Neuronal stem cell (in vitro differentiated cells): ENCODE data around the gene STOML1.

Source experiments
- DNase-seq: peaks from one replicate; pipeline ENCODE4 v3.0.0-alpha.2; 2013; ENCODE audit warnings: low spot score
- H2AFZ ChIP-seq: one replicate; pipeline ENCODE4 v1.6.1; 2013; ENCODE audit warnings: mild to moderate bottlenecking, low read length, inconsistent platforms
- H2AK5ac ChIP-seq: 2 replicates; pipeline ENCODE4 v1.6.1; 2013; ENCODE audit warnings: low read depth, mild to moderate bottlenecking, inconsistent platforms, low read length, moderate library complexity, mixed read lengths
- H2BK120ac ChIP-seq: 2 replicates; pipeline ENCODE4 v1.6.1; 2013; ENCODE audit warnings: low read depth, mild to moderate bottlenecking, inconsistent platforms, low read length, moderate library complexity, mixed read lengths
- H2BK12ac ChIP-seq: one replicate; pipeline ENCODE4 v1.6.1; 2013; ENCODE audit warnings: low read length, inconsistent platforms
- H2BK15ac ChIP-seq: 2 replicates; pipeline ENCODE4 v1.6.1; 2013; ENCODE audit warnings: mild to moderate bottlenecking, low read length, inconsistent platforms, mixed read lengths
- H2BK5ac ChIP-seq: one replicate; pipeline ENCODE4 v1.6.1; 2013; ENCODE audit warnings: inconsistent platforms, mild to moderate bottlenecking, low read length, moderate library complexity
- H3K14ac ChIP-seq: one replicate; pipeline ENCODE4 v1.6.1; 2013; ENCODE audit warnings: low read length, inconsistent platforms
- H3K18ac ChIP-seq: 2 replicates; pipeline ENCODE4 v1.6.1; 2013; ENCODE audit warnings: low read length, inconsistent platforms
- H3K23ac ChIP-seq: 2 replicates; pipeline ENCODE4 v1.6.1; 2013; ENCODE audit warnings: low read depth, mild to moderate bottlenecking, mixed read lengths, low read length, inconsistent platforms; ENCODE audit not compliant: poor library complexity
- H3K27ac ChIP-seq: replicated peaks from 3 replicates; pipeline ENCODE4 v1.5.1; 2013; ENCODE audit warnings: low read length, inconsistent platforms
- H3K27me3 ChIP-seq, 3 experiments: 2 replicates each; pipeline ENCODE4 v1.6.1; 2013; ENCODE audit warnings: low read length in 3 of 3, mild to moderate bottlenecking in 2 of 3, inconsistent platforms in 1 of 3, low read depth in 1 of 3, mixed read lengths in 1 of 3, moderate library complexity in 1 of 3; ENCODE audit not compliant: control insufficient read depth in 3 of 3, insufficient read depth in 3 of 3
- H3K36me3 ChIP-seq, 2 donors: replicated peaks in 1 of 2; 2 replicates each; pipeline ENCODE4 v1.6.1; 2013; ENCODE audit warnings: low read length in 2 of 2; ENCODE audit not compliant: control insufficient read depth in 2 of 2, insufficient read depth in 2 of 2
- H3K4ac ChIP-seq: 2 replicates; pipeline ENCODE4 v1.6.1; 2013; ENCODE audit warnings: inconsistent platforms, mild to moderate bottlenecking, low read length, moderate library complexity
- H3K4me1 ChIP-seq, 2 donors: 1 replicate in 1 of 2; 2 replicates in 1 of 2; pipeline ENCODE4 v1.6.1; 2013; ENCODE audit warnings: low read length in 2 of 2, low read depth in 1 of 2; ENCODE audit not compliant: control insufficient read depth in 2 of 2, insufficient read depth in 1 of 2
- H3K4me2 ChIP-seq: one replicate; pipeline ENCODE4 v1.6.1; 2013; ENCODE audit warnings: mild to moderate bottlenecking, low read length, inconsistent platforms; ENCODE audit not compliant: insufficient read depth, poor library complexity, severe bottlenecking
- H3K4me3 ChIP-seq, 2 donors: 2 replicates each; pipeline ENCODE4 v1.5.1; 2013; ENCODE audit warnings: low read length in 2 of 2, mild to moderate bottlenecking in 2 of 2, inconsistent platforms in 1 of 2, moderate library complexity in 1 of 2
- H3K79me1 ChIP-seq: one replicate; pipeline ENCODE4 v1.6.1; 2013; ENCODE audit warnings: low read depth, mild to moderate bottlenecking, inconsistent platforms, low read length, moderate library complexity
- H3K9ac ChIP-seq: one replicate; pipeline ENCODE4 v1.6.1; 2013; ENCODE audit warnings: mild to moderate bottlenecking, low read depth, low read length, inconsistent platforms; ENCODE audit not compliant: poor library complexity
- H3K9me3 ChIP-seq, 2 donors: replicated peaks in 1 of 2; 2 replicates each; pipeline versions ENCODE3 to v1.6.1; 2013; ENCODE audit warnings: low read length in 2 of 2, mild to moderate bottlenecking in 2 of 2, inconsistent platforms in 1 of 2, low read depth in 1 of 2, mixed read lengths in 1 of 2, moderate library complexity in 1 of 2; ENCODE audit not compliant: control insufficient read depth in 2 of 2, insufficient read depth in 1 of 2
- H4K8ac ChIP-seq: one replicate; pipeline ENCODE4 v1.6.1; 2013; ENCODE audit warnings: low read depth, mild to moderate bottlenecking, inconsistent platforms, low read length, moderate library complexity
- H4K91ac ChIP-seq: one replicate; pipeline ENCODE4 v1.6.1; 2013; ENCODE audit warnings: low read length, low read depth, mild to moderate bottlenecking, inconsistent platforms; ENCODE audit not compliant: poor library complexity
- WGBS, 2 donors: extraction: QIAGEN DNeasy Blood & Tissue Kit; methylation state at CpG; one replicate each; pipeline ENCODE4 v1.1.7; 2013; ENCODE audit warnings: missing lambda C conversion rate in 2 of 2, mixed read lengths in 1 of 2; ENCODE audit not compliant: insufficient read length in 2 of 2, insufficient replicate concordance in 1 of 2; ENCODE audit errors: extremely low coverage in 2 of 2; 5-methylcytosine and 5-hydroxymethylcytosine counted together

STOML1 gene

DNA sequence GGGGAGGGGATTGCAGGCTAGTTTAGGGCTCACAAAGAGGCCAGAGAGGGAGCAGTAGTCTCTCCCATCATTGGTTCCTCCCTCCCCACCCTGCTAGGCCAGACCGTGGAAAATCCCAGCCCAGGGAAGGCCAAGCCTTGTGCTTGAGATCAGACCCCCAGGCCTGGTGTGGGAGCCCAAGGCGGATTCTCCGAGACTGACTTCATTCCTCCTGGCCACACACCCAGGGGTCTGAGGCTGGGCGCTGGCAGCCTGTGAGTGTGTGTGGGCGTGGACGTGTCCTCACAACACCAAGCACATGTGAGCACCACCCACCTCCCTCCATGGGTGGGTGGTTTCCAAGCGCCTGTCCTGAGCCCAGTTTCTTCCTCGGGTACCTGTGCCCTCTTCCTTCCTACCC, 61.7 kb downstream of the STOML1 start:
- Histone ChIP-seq H2AK5ac (no peak overlapping the region), H4K91ac (no peak overlapping the region), H3K4me3 (no peak overlapping the region), H3K4me1 (peaks cover 21 to 24% of the 10 kb centered on the region in 2 donors), H2BK15ac (no peak overlapping the region), H3K23ac (no peak overlapping the region), H3K4ac (no peak overlapping the region), H2BK5ac (no peak overlapping the region), H3K4me2 (no peak overlapping the region), H3K27me3 (peaks cover 0 to 1% (median 0%) of the 10 kb centered on the region in 3 experiments), H3K9ac (no peak overlapping the region), H2BK12ac (no peak overlapping the region), H3K9me3 (no peaks in the 10 kb centered on the region), H3K18ac (no peak overlapping the region), H2BK120ac (no peak overlapping the region), H3K79me1 (peaks cover 3% of the 10 kb centered on the region), H3K14ac (no peak overlapping the region), H4K8ac (no peak overlapping the region), H3K27ac (no peak overlapping the region), H2AFZ (no peak overlapping the region), H3K36me3 (no peaks in the 10 kb centered on the region)
- no CpG with 5 or more reads among the region's 8 CpGs for WGBS, 2 donors
- no peak for DNase-seq

DNA sequence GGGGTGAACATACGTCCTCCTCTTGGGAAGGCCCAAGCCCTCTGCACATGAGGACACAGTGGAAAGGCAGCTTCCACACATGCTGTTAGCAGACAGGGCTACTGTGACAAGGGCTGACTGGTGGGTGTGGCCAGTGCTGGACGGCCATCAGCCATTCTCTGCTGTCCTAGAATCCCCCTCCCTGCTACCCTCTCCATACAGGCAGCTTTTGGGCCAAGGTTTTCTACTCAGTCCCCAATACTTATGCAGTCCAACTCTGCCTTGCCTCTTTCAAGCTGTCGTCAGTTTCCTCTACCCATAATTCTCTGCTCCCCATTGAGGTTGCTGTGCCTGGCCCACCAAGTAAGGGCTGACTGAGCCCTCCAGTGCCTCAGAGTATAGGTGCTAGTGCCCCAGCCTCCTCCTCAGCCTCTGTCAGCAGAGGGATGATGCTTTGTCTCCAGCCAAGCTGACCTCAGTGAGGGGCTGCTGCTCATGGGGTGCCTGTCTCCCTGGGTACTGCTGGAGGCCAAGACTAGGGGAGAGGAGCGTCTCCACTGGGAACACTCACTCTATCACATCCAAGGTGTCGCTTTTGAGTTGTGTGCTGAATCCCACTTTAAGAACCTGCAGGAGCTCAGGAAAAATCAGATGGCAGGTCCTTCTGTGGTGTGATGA, 63.0 kb downstream of the STOML1 start:
- H3K9me3 ChIP-seq = no peaks in the 10 kb centered on the region
- no peak overlapping the region for H3K27ac ChIP-seq
- no CpG with 5 or more reads among the region's 5 CpGs for WGBS, 2 donors
- H4K8ac ChIP-seq = no peak overlapping the region
- H2BK120ac ChIP-seq = no peak overlapping the region
- H3K4me1 ChIP-seq = peaks cover 26 to 29% of the 10 kb centered on the region in 2 donors
- H3K23ac ChIP-seq = no peak overlapping the region
- H3K4ac ChIP-seq = no peak overlapping the region
- peak overlapping the region; percentile 35 for H3K18ac ChIP-seq
- no peak overlapping the region for H4K91ac ChIP-seq
- H3K4me2 ChIP-seq = no peak overlapping the region
- no peak for DNase-seq
- peak overlapping the region; percentile 47 for H2AK5ac ChIP-seq
- H2BK12ac ChIP-seq = no peak overlapping the region
- peaks cover 0 to 12% (median 2%) of the 10 kb centered on the region in 3 experiments for H3K27me3 ChIP-seq
- peak overlapping the region; percentile 25 for H2BK15ac ChIP-seq
- H3K14ac ChIP-seq = peak overlapping the region; percentile 49
- no peak overlapping the region for H2BK5ac ChIP-seq
- no peaks in the 10 kb centered on the region for H3K36me3 ChIP-seq
- peak overlapping the region; percentile 18 for H3K9ac ChIP-seq
- no peak overlapping the region for H3K4me3 ChIP-seq
- H3K79me1 ChIP-seq = peaks cover 6% of the 10 kb centered on the region
- H2AFZ ChIP-seq = no peak overlapping the region
